ENCODE measurements around the gene ANXA7. TPM values are rescaled to one million over a fixed set of nuclear protein-coding genes. Genes with fewer than 3 reads are reported as not detected.

The ANXA7 gene
- 109 to 138 TPM (median 111 TPM) in 5 replicates for total RNA-seq (2022; extraction: Qiagen RNA extraction; ENCODE audit: low read depth)

GRCh38 chr10:73413528-73414229, at the start of gene ANXA7:
TSS of gene ANXA7 (minus strand) at chr10:73414058. CDS start at chr10:73400856, 13,202 bp downstream.

GRCh38 chr10:73433538-73433867, 19.6 kb upstream of the ANXA7 start, which contains the start of gene MSS51:
TSS of gene MSS51 (minus strand) at chr10:73433561. CDS start at chr10:73428284, 5,277 bp downstream.

GRCh38 chr10:73358331-73359279, 55.3 kb downstream of the ANXA7 start, which contains the start of gene CFAP70:
TSS of gene CFAP70 (minus strand) at chr10:73358864. CDS start at chr10:73354796, 4,068 bp downstream.

Other genes with a start within 250 kb of the ANXA7 start
- gene ECD, start 246.1 kb downstream of the ANXA7 start, total RNA-seq (2022; extraction: Qiagen RNA extraction; ENCODE audit: low read depth): 24.9 to 32.3 TPM (median 26.6 TPM) in 5 replicates
- 5.8 to 7.9 TPM (median 7.3 TPM) in 5 replicates for gene FAM149B1, start 245.9 kb downstream of the ANXA7 start, total RNA-seq (2022; extraction: Qiagen RNA extraction; ENCODE audit: low read depth)
- gene DNAJC9, start 166.8 kb downstream of the ANXA7 start, total RNA-seq (2022; extraction: Qiagen RNA extraction; ENCODE audit: low read depth): 48.0 to 52.7 TPM (median 51.6 TPM) in 5 replicates
- gene MRPS16, start 161.4 kb downstream of the ANXA7 start, total RNA-seq (2022; extraction: Qiagen RNA extraction; ENCODE audit: low read depth): 122 to 194 TPM (median 178 TPM) in 5 replicates
- 0.11 to 0.16 TPM (median 0.14 TPM) in 5 replicates for gene CFAP70, start 55.2 kb downstream of the ANXA7 start, total RNA-seq (2022; extraction: Qiagen RNA extraction; ENCODE audit: low read depth)
- 0.36 to 0.79 TPM (median 0.41 TPM) in 5 replicates for gene MSS51, start 19.5 kb upstream of the ANXA7 start, total RNA-seq (2022; extraction: Qiagen RNA extraction; ENCODE audit: low read depth)
- gene PPP3CB, start 82.0 kb upstream of the ANXA7 start, total RNA-seq (2022; extraction: Qiagen RNA extraction; ENCODE audit: low read depth): 9.3 to 18.8 TPM (median 17.8 TPM) in 5 replicates
- gene USP54, start 177.3 kb upstream of the ANXA7 start, total RNA-seq (2022; extraction: Qiagen RNA extraction; ENCODE audit: low read depth): 10.1 to 12.5 TPM (median 11.9 TPM) in 5 replicates
- gene MYOZ1, start 227.4 kb upstream of the ANXA7 start, total RNA-seq (2022; extraction: Qiagen RNA extraction; ENCODE audit: low read depth): not detected in 5 replicates
- 0.03 TPM in 1 of 5 replicates, not detected in the others for gene SYNPO2L, start 242.0 kb upstream of the ANXA7 start, total RNA-seq (2022; extraction: Qiagen RNA extraction; ENCODE audit: low read depth)